CD4-positive, alpha-beta T cell treated with Interleukin-6 for 4 hours (primary cell): ENCODE results near the gene USH1C.

Experiments
- DNase-seq: peaks from one replicate; pipeline ENCODE4 v3.0.0-alpha.2; 2020; ENCODE audit warnings: mixed read lengths

Gene USH1C

DNA sequence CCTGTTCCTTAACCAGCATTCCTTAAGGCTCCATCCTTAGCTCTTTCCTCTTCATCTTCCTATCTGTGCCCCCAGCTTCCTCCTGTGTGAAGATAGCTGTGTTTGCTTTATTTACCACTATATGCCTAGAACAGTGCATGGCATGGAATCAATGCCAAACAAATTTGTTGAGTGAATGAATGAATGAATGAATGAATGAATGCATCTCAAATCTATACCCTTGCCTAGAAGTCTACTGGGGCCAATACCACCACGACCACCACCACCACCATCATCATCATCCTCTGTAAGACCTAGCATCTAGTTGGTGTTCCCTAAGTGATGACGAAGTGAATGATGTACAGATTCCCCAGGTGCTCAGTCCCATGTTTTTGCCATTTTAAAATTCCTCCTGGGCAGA lies 2.0 kb upstream of the USH1C start:
- DNase-seq, result no peak

GRCh38 chr11:17543574-17544180 lies 539 bp downstream of the USH1C start:
- no peak for DNase-seq

DNA sequence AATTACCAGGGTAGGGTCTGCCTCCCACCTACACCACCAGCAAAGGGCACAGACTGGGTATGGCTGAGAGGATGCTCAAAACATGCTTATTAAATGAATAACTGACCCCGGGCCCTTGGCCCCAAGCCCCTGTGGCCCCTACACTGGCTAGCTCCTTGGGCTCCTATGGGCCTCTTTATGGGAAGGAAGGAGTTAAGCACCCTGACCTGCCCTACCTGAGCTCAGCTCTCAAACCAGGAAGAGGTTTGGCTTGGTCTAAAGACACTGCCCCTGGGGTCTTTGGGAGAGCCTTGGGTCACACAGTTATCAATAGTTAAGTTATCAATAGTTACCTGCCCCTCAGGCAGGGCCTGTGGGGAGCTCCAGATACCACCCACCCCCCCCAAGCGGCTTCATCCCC lies 1.2 kb downstream of the USH1C start:
- DNase-seq, result no peak

DNA sequence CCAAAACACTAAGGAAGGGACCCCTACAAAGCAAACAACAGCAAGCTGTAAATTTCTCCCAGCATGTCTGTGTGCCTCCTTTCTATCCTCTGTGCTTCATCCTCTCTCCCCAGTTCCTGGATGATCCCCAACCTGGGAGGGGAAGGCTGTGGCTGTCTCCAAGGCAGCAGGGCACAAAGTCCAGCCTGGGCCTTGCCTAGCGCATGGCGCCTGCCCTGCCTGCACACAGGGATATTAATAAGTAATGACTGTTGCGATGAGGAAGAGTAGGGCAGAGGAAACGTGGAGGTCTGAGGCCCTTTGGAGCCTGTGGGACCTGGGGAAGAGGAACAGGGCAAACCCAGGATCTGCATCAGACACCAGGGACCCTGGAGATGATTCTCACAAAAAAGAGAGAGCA lies 2.0 kb downstream of the USH1C start:
- DNase-seq, result no peak

- no peak for DNase-seq
These were observed 2.8 kb downstream of the USH1C start for GRCh38 chr11:17541330-17541885.

DNA sequence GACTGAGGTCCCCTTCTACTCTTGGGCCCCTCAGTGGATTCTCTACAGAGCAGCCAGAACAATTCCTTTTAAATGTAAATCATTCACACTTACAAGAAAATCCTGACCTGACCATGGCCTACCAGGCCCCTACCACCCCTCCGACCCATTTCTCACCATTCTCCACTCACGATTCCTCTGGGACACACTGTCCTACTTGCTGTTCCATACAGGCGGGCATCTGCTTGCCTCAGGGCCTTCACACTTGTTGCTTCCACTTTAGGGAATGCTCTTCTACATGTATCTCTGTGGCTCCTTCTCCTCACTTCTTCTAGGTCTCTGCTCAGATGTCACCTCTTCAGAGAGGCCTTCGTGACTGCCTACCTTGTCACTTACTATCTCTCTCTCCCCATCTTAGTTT lies 3.4 kb downstream of the USH1C start:
- DNase-seq, result no peak

- no peak for DNase-seq
These were observed 5.5 kb downstream of the USH1C start for GRCh38 chr11:17538731-17539130.

DNA sequence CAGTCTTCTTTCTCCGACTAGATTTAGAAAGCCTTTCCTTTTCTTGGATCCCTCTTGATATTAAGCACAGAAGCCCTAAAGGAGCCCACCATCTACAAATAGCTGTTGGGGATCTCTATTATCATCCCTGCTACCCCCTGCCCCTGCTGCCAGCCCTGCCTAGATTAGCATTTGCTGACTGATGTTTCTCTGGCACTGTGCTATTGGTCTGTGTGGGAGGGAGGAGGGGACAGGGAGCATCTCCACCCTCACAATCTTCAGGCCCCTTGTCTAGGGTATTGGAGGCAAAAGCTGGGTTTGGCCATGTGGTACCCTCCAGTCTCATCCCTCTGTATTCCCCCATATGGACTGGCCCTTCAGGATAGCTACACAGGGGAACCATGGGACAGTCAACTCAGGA lies 6.2 kb downstream of the USH1C start:
- DNase-seq, result no peak

DNA sequence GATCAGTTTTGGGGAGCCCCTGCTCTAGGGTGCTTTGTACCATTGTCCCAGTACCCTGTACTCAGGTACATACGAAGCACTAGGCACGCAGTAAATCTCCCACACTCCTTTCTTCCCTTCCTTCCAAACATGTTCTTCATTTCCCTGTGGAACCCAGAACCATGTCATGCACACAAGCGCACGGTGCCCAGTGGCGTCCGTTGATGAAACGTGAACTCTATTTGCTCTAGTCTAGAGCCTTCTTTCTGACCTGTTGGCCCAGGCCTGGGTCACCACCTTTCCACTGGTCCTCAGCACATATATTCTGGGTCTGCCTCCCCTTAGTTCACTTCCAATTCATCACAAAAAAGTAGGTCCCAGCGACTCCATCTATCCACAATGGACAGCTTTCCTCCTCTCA lies 7.0 kb downstream of the USH1C start:
- no peak for DNase-seq

- no peak for DNase-seq
These were observed 8.7 kb downstream of the USH1C start for GRCh38 chr11:17535488-17535887.

- DNase-seq, result no peak
These were observed 10.3 kb downstream of the USH1C start for GRCh38 chr11:17533778-17534415.

GRCh38 chr11:17533341-17533740 lies 10.9 kb downstream of the USH1C start:
- no peak for DNase-seq

DNA sequence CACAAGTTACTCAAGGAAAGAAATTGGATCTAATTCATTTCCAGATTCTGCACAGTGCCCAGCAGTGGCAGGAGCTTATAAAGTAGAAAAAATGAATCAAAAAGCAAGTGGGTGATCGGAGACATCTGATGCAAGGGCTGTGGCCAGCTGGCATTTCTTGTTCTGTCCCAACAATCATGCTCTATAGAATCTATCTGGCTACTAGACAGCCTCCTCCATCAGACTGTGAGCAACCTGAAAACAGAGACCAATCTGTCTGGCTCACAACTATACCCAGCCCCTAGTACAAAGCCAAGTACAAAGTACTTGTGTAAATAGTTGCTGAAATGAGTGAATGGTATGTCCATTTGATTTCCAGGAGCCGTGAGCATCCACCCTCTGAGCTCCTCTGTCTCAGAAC lies 11.4 kb downstream of the USH1C start:
- no peak for DNase-seq

DNA sequence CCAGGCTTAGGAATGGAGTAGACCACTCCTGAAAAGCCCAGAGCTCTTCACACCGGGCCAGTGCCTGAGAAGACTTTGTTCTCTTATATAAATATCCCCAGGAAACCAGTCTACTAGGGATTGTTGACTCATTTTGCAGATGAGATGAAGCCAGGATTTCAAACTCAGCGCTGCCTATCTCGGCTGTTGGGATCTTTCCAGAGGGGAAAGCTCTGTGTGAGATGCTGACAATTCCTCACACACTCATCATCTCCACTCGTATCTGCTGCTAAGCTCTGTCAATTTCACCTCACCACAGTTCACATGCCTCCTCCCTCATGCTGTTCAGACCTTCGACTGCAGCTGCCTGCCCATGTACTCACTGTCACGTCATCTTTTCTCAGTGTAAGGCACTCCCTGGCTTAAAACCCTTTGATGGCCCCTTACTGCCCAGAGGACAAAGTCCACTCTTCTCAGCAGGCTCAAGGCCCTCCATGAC lies 12.5 kb downstream of the USH1C start:
- DNase-seq, result no peak

DNA sequence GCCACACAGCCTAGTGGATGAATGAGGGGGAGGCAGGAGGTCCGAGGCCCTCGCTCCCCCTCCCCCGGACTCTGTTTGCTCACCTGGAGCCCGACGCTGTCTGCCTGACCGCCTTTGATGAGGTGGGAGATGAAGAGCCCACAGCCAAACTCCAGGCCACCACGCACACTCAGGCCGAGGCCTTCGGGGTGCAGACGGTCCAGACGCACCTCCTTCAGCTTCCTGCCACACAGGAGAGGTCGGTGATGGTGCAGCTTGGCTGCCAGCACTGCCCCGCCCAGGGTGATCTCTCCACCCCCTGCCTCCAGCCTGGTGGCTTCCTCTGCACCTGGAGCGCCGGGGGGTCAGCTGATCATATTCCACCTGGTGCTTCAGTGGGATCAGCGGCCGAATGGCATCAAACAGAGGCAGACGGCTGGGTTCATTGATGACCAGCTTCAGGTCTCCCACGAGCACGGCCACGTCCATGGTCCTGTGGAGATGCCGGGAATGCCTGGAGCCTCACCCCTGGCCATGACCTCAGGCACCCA lies 13.1 kb downstream of the USH1C start:
- no peak for DNase-seq

DNA sequence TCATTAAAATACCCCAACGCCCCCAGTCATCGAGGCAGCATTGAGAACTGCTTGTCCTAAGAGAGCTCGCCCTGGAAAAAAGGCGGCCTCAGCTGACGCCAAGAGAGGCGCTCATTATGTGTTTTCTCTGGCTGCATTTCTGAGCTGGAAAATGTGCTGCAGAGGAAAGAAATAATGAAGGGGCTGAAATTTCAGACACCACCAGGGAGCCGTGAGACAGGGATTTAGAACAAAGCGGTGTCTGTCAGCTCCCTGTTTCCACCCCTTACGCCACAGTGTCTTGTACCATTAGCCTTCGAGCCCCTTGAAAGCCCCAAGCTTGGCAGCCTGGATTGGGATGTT lies 14.4 kb downstream of the USH1C start:
- no peak for DNase-seq

GRCh38 chr11:17528906-17529843 lies 15.0 kb downstream of the USH1C start:
- DNase-seq, result no peak

GRCh38 chr11:17528181-17528691 lies 16.0 kb downstream of the USH1C start:
- DNase-seq, result peak; percentile 46

- no peak for DNase-seq
These were observed 16.6 kb downstream of the USH1C start for GRCh38 chr11:17527628-17527995.

DNA sequence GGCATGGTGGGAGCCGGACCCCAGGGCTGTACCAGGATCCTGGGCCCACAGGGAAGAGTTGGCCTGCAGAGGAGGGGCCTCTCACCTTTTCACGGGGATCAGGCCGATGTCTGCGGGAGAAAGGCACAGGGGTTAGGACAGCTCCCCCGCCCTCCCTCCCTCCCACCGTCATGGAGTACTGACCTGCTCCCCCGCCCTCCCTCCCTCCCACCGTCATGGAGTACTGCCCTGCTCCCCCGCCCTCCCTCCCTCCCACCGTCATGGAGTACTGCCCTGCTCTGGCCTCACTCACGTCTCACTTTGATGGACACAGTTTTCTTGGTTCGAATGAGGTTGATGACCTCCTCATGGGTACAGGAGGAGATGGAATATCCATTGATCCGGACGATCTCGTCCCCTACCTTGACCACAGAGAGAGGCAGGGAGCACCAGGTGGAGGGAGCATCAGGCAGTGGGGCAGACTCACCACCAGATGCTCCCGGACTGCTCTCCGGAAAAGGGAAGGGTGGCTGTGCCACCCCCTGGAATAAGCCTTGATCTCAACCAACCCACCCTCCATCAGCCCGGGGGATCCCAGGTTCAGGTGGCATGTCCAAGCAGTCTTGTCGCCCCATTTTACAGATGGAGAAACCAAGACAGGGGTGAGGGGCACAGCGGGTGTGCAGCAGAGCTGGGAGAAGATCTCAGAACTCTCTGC lies 17.1 kb downstream of the USH1C start:
- no peak for DNase-seq

GRCh38 chr11:17526326-17526725 lies 17.9 kb downstream of the USH1C start:
- no peak for DNase-seq

GRCh38 chr11:17525570-17525969 lies 18.6 kb downstream of the USH1C start:
- DNase-seq, result no peak

DNA sequence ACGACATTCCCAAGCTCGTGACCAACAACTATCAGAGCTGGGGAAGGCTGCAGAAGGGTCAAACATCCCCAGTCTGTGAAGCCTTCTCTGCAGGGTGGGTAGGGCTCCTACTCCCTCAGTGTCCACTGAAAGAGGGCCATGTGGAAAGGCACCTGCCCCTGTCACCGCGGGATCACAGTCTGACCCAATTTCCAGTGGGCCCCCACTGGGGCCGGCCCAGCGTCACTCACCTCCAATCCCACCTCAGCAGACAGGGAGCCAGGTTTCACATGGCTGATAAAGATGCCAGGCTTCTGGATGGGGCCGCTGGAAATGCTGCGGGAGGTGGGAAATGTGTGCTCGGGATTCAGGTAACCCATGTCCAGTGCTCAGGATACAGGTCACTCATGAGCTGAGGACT lies 20.0 kb downstream of the USH1C start:
- no peak for DNase-seq
